WTC11 (cell line): ENCODE results near the gene STRIP1. TPM values are rescaled to one million over a fixed set of nuclear protein-coding genes. Genes with fewer than 3 reads are reported as not detected.

ENCODE experiments used
- ATAC-seq: fragments of 200-7000 bp; cut with Tn5 transposase; 2 replicates; pipeline ENCODE4 v1.10.0; 2021; ENCODE audit warnings: mild to moderate bottlenecking, moderate library complexity
- CTCF ChIA-PET: fragments of 300-600 bp; sonication (Branson Sonifier 250); formaldehyde crosslinking; loops from one replicate; lab custom pipeline; 2021; ENCODE audit warnings: antibody characterized with exemption; lab: Charles Lee
- POLR2A ChIA-PET: fragments of 350-600 bp; sonication (Branson Sonifier 250); formaldehyde crosslinking; loops from one replicate; lab custom pipeline; 2021; ENCODE audit warnings: antibody characterized with exemption; lab: Charles Lee
- DNase-seq: peaks from one replicate; pipeline ENCODE4 v3.0.0; 2021; ENCODE audit warnings: low spot score
- H3K27ac Mint-ChIP-seq: 2 replicates; pipeline ENCODE4 v1.8.0; 2021; ENCODE audit warnings: mixed read lengths
- H3K27me3 Mint-ChIP-seq: 2 replicates; pipeline ENCODE4 v1.8.0; 2021; ENCODE audit warnings: low read depth, mild to moderate bottlenecking, moderate library complexity, mixed read lengths
- H3K36me3 Mint-ChIP-seq: 2 replicates; pipeline ENCODE4 v1.8.0; 2021; ENCODE audit warnings: mixed read lengths
- H3K4me1 Mint-ChIP-seq: 2 replicates; pipeline ENCODE4 v1.8.0; 2022; ENCODE audit warnings: mixed read lengths
- H3K4me3 Mint-ChIP-seq: 2 replicates; pipeline ENCODE4 v1.8.0; 2021; ENCODE audit warnings: mild to moderate bottlenecking, moderate library complexity, mixed read lengths
- H3K9me3 Mint-ChIP-seq: 2 replicates; pipeline ENCODE4 v1.8.0; 2021; ENCODE audit warnings: mixed read lengths
- AFF4 ChIP-seq: sonication (generic); formaldehyde crosslinking; IDR thresholded peaks from 2 replicates; pipeline ENCODE4 v1.8.1; 2023; ENCODE audit warnings: mild to moderate bottlenecking, missing genetic modification reagents, borderline replicate concordance
- CREM ChIP-seq: sonication (generic); formaldehyde crosslinking; IDR thresholded peaks from 2 replicates; pipeline ENCODE4 v1.8.1; 2022; ENCODE audit warnings: mild to moderate bottlenecking, missing genetic modification reagents, moderate library complexity
- CTCF ChIP-seq: fragments of 200-600 bp; IDR thresholded peaks from 2 replicates; pipeline ENCODE4 v1.8.0; 2022; ENCODE audit warnings: antibody characterized with exemption
- E2F5 ChIP-seq: sonication (generic); formaldehyde crosslinking; IDR thresholded peaks from 2 replicates; pipeline ENCODE4 v1.8.1; 2022; ENCODE audit warnings: mild to moderate bottlenecking, moderate library complexity, missing genetic modification reagents
- FOXP1 ChIP-seq: sonication (generic); formaldehyde crosslinking; IDR thresholded peaks from 2 replicates; pipeline ENCODE4 v1.8.0; 2022; ENCODE audit warnings: missing genetic modification reagents, mild to moderate bottlenecking, moderate library complexity, borderline replicate concordance
- KAT7 ChIP-seq: sonication (generic); formaldehyde crosslinking; IDR thresholded peaks from 2 replicates; pipeline ENCODE4 v1.8.1; 2023; ENCODE audit warnings: missing genetic modification reagents, mild to moderate bottlenecking, borderline replicate concordance
- RORB ChIP-seq: fragments of 250-450 bp; sonication (Bioruptor Pico); IDR thresholded peaks from 2 replicates; pipeline ENCODE4 v1.9.0; 2021; ENCODE audit warnings: mild to moderate bottlenecking
- SMAD4 ChIP-seq: sonication (generic); formaldehyde crosslinking; IDR thresholded peaks from 2 replicates; pipeline ENCODE4 v1.8.0; 2022; ENCODE audit warnings: mild to moderate bottlenecking, missing genetic modification reagents
- TEAD4 ChIP-seq: sonication (generic); formaldehyde crosslinking; IDR thresholded peaks from 2 replicates; pipeline ENCODE4 v1.8.0; 2022; ENCODE audit warnings: mild to moderate bottlenecking, missing genetic modification reagents
- TP53 ChIP-seq: sonication (generic); formaldehyde crosslinking; IDR thresholded peaks from 2 replicates; pipeline ENCODE4 v1.8.1; 2023; ENCODE audit warnings: mild to moderate bottlenecking, missing genetic modification reagents
- ZNF263 ChIP-seq: sonication (generic); formaldehyde crosslinking; IDR thresholded peaks from 2 replicates; pipeline ENCODE4 v1.8.1; 2022; ENCODE audit warnings: low read depth, mild to moderate bottlenecking, moderate library complexity, missing genetic modification reagents
- total RNA-seq: library from RNA; stranded (reverse); gene quantifications from 3 replicates; pipeline ENCODE4 v1.2.3, GENCODE V29; 2021
- TF ChIP-seq, protein P1 (sequence below): sonication (generic); formaldehyde crosslinking; IDR thresholded peaks from 2 replicates; pipeline ENCODE4 v1.8.1; 2022; ENCODE audit warnings: low read depth, missing genetic modification reagents, borderline replicate concordance
- TF ChIP-seq, protein P2 (sequence below): fragments of 250-450 bp; sonication (Bioruptor Pico); IDR thresholded peaks from 2 replicates; pipeline ENCODE4 v1.9.0; 2021; ENCODE audit warnings: mild to moderate bottlenecking
- TF ChIP-seq, protein P3 (sequence below): sonication (generic); formaldehyde crosslinking; IDR thresholded peaks from 2 replicates; pipeline ENCODE4 v1.8.1; 2023; ENCODE audit warnings: mild to moderate bottlenecking, missing genetic modification reagents

The STRIP1 gene
- total RNA-seq, 1 experiment from 2014 or later, result 42.8 TPM

GRCh38 chr1:110005971-110006370 lies 28.5 kb upstream of the STRIP1 start (continued):
- TF ChIP-seq, protein P1, sequence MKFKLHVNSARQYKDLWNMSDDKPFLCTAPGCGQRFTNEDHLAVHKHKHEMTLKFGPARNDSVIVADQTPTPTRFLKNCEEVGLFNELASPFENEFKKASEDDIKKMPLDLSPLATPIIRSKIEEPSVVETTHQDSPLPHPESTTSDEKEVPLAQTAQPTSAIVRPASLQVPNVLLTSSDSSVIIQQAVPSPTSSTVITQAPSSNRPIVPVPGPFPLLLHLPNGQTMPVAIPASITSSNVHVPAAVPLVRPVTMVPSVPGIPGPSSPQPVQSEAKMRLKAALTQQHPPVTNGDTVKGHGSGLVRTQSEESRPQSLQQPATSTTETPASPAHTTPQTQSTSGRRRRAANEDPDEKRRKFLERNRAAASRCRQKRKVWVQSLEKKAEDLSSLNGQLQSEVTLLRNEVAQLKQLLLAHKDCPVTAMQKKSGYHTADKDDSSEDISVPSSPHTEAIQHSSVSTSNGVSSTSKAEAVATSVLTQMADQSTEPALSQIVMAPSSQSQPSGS (CRISPR knock-in tag), result no peak
- TF ChIP-seq TEAD4 (CRISPR knock-in tag), result no peak

- ChIA-PET POLR2A (interaction anchor here (1.5 kb wide), 1 partner anchor 22 kb away, joined by 8 read pairs; the partner anchor contains the start of gene AHCYL1), CTCF (interaction anchor here (0.8 to 5.4 kb wide), 10 partner anchors 22 to 366 kb away, joined by 4 to 78 read pairs (median 7); partner anchors contain the start of gene AHCYL1)
- Mint-ChIP-seq H3K4me3 (no peak overlapping the region), H3K27ac (no peak overlapping the region), H3K27me3 (no peaks in the 10 kb centered on the region), H3K36me3 (peaks cover 21% of the 10 kb centered on the region), H3K9me3 (no peaks in the 10 kb centered on the region), H3K4me1 (peaks cover 59% of the 10 kb centered on the region)
- no peak for DNase-seq
- ATAC-seq, result no peak
- no peak for TF ChIP-seq TP53 (CRISPR knock-in tag)
- TF ChIP-seq, all 79 proteins: peak for 0
These were observed 27.9 kb upstream of the STRIP1 start for GRCh38 chr1:110006516-110006915.

DNA sequence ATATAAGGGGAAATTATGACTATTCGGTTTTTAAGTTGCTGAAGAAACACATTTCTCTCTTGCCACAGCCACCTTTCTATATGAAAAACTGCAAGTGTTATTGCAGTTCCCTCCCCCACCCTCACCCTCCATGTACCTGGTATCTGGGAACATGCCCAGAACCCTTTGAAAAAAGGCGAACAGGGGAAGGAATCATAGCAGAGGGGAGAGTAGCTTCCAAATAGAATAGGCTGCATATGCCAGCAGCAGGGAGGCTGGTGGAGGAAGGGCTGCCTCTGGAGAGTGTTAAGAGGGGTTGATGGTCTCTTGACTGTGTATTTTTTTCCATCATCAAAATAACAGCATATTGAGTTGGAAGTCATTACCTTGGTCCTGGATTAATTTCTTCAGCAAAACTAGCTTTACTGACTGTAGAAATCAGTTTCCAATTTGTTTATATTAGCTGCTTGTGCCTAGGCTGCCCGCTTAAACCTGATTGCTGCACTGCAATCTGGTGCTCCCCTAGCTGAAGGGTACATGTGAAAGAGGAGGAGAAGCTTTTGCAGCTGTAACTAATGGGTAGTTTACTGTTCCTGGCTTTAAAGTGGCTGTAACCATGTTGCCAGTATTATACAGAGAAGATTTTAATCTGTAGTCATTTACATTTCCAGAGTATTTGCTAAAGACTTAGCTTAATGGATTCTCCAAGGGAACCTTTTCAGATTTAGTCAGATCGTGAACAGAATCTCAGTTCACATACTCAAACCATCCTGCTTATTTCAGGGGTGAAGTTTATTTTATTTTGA lies 27.2 kb upstream of the STRIP1 start:
- ChIA-PET POLR2A (interaction anchor here (0.7 to 1.5 kb wide), 2 partner anchors 23 to 217 kb away, joined by 4 to 8 read pairs; partner anchors contain the start of gene AHCYL1), CTCF (interaction anchor here (0.7 to 5.4 kb wide), 13 partner anchors 22 to 367 kb away, joined by 3 to 78 read pairs (median 6); partner anchors contain the start of gene AHCYL1)
- TF ChIP-seq E2F5 (CRISPR knock-in tag) (no peak), CREM (CRISPR knock-in tag) (no peak), RORB (CRISPR knock-in tag) (no peak), AFF4 (CRISPR knock-in tag) (no peak), SMAD4 (CRISPR knock-in tag) (no peak), FOXP1 (CRISPR knock-in tag) (no peak), KAT7 (CRISPR knock-in tag) (no peak), CTCF (no peak), ZNF263 (CRISPR knock-in tag) (no peak)
- TF ChIP-seq, protein P2, sequence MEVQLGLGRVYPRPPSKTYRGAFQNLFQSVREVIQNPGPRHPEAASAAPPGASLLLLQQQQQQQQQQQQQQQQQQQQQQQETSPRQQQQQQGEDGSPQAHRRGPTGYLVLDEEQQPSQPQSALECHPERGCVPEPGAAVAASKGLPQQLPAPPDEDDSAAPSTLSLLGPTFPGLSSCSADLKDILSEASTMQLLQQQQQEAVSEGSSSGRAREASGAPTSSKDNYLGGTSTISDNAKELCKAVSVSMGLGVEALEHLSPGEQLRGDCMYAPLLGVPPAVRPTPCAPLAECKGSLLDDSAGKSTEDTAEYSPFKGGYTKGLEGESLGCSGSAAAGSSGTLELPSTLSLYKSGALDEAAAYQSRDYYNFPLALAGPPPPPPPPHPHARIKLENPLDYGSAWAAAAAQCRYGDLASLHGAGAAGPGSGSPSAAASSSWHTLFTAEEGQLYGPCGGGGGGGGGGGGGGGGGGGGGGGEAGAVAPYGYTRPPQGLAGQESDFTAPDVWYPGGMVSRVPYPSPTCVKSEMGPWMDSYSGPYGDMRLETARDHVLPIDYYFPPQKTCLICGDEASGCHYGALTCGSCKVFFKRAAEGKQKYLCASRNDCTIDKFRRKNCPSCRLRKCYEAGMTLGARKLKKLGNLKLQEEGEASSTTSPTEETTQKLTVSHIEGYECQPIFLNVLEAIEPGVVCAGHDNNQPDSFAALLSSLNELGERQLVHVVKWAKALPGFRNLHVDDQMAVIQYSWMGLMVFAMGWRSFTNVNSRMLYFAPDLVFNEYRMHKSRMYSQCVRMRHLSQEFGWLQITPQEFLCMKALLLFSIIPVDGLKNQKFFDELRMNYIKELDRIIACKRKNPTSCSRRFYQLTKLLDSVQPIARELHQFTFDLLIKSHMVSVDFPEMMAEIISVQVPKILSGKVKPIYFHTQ (CRISPR knock-in tag), result no peak
- TF ChIP-seq, protein P1 (CRISPR knock-in tag), result no peak
- TF ChIP-seq, protein P3, sequence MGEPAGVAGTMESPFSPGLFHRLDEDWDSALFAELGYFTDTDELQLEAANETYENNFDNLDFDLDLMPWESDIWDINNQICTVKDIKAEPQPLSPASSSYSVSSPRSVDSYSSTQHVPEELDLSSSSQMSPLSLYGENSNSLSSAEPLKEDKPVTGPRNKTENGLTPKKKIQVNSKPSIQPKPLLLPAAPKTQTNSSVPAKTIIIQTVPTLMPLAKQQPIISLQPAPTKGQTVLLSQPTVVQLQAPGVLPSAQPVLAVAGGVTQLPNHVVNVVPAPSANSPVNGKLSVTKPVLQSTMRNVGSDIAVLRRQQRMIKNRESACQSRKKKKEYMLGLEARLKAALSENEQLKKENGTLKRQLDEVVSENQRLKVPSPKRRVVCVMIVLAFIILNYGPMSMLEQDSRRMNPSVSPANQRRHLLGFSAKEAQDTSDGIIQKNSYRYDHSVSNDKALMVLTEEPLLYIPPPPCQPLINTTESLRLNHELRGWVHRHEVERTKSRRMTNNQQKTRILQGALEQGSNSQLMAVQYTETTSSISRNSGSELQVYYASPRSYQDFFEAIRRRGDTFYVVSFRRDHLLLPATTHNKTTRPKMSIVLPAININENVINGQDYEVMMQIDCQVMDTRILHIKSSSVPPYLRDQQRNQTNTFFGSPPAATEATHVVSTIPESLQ (CRISPR knock-in tag), result no peak

More for the DNA sequence above, 27.2 kb upstream of the STRIP1 start:
- peaks cover 28% of the 10 kb centered on the region for H3K36me3 Mint-ChIP-seq
- H3K27me3 Mint-ChIP-seq, result no peaks in the 10 kb centered on the region
- no peaks in the 10 kb centered on the region for H3K9me3 Mint-ChIP-seq
- H3K4me1 Mint-ChIP-seq, result peaks cover 55% of the 10 kb centered on the region
- no peak overlapping the region for H3K4me3 Mint-ChIP-seq
- H3K27ac Mint-ChIP-seq, result peak overlapping the region; percentile 81
- DNase-seq, result no peak
- ATAC-seq, result peak; percentile 47
